GM18858 (cell line): ENCODE measurements around the gene HOXC10.

Experiments
- ATAC-seq: cut with Tn5 transposase; IDR thresholded peaks from one replicate; pipeline ENCODE4 v1.9.1; 2021; ENCODE audit not compliant: unreplicated experiment

HOXC10 gene

DNA sequence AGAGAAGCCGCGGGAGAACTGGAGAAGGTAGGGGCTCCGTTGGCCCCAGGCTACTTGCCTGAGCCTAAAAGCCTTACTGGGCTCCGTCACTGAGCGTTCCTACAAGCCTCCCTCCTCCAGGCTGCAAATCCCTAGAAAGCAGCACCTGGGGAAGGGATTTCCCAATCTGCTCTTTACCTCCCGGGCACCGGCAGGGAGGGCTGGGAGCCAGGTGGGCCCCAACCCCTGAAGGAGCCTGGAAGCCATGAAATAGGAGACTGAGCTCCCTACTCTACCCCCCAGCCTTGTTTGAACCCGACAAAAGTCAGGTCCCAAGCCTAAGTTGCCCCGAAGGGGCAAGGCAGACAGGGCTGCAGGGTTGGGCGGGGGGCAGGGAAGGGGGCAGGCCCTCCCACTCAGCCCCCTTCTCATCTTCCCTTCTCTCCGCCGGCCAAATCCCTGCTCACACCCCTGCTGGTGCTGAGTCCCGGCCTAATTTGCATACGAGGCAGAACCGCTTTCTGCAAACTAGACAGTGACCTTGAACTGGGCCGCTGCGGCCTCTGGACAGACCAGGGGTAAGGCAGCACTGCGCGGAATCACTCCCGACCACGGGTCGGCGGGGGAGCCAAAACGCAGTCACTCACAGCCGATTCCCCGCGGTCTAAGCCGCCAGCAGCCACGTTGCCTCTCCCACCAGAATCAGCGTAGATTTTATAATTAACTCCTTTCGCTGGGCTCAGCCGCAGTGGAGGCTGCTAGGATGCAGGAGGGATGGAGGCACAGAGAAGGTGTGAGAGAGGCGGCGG is 34.0 kb upstream of the HOXC10 start:
- no peak for ATAC-seq

DNA sequence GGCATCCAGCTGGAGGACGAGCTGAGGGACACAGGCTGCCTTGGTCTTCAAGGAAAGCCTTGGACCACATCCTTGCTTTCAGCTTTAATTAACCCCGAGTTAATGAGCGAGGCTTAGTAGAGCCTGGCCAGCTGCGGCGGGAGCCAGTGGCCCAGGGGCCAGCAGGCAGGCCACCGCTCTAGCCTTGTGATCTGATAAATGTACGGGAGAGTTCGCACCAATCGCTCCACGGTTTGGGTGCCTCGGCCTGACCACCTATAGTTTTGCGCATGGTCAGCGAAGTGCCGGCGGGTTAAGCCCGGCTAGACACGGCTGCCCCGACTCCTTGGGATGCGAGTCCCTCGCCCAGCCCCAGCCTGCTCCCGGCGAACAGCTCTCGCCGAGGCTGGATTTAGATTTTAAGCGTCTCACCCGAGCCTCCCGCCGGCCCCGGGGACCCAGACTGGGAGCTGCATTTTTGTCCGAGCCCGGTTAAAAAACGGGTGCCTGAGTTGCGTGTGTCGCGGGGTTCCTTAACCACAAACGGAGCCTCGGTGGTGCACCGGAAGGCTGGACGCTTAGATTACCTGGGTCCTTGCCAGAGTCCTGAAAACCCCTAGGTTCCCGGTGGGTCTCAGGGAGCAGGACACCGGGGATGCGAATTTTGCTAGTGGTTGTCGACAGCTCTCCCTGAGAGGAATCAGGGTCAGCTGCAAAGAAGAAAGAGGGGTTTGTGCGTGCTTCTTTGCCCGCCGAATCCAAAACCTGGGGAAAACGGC is 33.2 kb upstream of the HOXC10 start:
- no peak for ATAC-seq

DNA sequence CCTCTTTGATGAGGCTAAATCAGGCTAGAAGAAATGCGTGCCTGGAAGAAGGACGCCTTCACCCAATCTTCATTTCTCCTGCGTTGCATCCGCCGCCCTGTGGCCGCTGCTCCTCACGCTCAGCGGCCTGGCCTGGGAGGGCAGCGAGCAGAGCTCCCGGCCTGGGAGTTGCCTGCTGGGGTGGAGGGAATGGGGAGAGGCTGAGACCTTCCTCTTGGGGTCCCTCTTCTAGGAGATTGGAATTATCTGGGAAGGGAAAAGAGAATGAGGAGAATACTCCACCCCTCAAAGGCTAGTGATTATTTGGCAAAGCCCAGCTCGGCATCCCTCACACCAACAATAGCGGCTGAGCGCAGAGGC is 32.6 kb upstream of the HOXC10 start:
- ATAC-seq, result no peak

DNA sequence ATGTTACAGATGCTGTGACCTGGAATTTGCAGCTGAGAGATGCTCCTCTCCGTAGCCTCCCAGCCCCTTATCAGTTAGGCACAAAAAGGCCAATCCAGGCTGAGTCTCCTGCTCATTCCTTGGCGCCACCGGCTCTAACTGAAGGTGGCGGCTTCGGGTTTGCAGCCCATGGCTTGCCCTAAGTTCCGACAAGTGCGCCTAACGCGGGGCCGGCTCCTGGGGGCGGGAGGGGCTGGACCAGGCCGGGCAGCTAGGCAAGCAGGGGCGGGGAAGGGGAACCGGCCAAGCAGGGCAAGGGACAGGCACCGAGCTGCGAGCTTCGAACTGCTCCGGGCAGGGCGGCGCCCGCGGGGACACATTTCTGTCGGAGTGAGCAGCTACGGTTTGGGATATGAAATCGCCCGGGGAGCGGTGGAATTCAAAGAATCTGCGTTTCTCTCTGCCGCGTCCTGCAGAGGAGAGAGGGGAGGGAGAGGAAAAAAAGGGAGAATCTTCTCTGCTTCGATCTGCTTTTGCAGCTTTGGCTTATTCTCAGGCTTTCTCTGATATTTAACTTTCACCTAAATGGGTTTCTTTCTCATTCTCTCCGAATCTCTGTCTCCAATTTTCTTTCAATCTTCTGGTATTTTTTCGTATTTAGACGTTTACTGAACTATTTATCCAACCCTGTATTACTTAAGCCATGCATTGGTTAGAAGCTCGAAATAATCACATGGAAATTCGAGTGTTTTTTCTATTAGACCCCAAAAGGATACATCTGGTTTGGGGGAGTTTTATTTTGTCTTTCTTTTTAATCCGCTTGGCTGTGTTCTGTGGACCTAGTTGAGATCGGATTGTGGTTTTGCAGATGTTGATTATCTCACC is 31.8 kb upstream of the HOXC10 start:
- ATAC-seq, result no peak

DNA sequence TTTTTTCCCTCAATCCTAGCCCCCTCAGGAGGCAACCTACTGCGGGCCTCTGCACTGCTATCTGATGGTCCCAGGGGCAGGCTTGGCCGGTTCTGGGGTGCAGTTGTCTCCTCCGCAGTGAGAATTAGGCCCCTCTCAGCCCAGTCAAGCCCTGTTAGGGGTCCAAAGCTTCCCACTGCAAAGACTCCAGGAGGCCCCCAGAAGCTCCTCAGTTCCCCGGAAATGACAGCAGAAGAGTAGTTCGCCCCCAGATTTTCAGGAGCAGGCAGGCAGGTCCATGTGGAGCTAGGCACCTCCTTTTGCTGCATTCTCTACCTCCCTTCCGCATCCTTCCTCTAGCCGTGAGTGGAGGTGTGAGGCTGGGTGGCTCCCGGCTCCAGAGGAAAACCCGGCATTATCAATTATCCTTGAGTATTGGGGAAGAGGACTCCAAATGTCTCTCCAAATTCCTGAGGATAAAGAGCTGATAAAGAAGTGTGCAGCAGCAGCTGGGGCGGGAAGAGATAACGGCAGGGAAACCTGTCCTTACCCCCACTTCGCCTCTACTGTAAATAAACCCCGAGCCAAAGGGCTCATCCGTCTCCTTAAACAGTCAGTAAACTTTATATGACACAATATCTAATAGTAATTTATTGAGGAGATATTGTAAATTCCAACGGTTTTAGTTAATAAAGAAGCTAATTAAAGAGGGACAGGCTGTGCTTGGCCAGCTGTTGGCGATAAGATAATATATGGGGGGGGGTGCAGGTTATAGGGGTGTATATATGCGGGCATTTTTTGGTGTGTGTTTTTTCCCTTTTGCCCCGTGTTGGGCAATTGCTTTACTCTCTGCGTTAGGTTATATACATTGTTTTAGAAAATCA is 30.9 kb upstream of the HOXC10 start:
- no peak for ATAC-seq

DNA sequence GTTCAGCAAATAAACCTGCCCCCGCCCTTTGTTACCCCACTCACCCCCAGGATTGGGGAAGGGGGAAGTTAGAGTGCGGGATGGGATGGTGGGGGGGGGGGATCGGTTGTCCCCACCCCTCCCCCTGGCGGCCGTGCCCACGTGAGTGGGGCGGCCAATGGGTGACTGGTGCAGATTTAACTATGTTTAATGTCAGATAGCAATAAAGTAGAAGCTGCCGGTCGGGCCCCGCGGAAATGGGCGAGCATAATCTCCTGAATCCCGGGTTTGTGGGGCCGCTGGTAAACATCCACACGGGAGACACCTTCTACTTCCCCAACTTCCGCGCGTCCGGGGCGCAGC is 30.3 kb upstream of the HOXC10 start, which contains the start of gene HOXC12:
TSS of gene HOXC12 (plus strand) at position 210 of the 342 bp plus-strand sequence. CDS start at position 237, 27 bp downstream.
- no peak for ATAC-seq

DNA sequence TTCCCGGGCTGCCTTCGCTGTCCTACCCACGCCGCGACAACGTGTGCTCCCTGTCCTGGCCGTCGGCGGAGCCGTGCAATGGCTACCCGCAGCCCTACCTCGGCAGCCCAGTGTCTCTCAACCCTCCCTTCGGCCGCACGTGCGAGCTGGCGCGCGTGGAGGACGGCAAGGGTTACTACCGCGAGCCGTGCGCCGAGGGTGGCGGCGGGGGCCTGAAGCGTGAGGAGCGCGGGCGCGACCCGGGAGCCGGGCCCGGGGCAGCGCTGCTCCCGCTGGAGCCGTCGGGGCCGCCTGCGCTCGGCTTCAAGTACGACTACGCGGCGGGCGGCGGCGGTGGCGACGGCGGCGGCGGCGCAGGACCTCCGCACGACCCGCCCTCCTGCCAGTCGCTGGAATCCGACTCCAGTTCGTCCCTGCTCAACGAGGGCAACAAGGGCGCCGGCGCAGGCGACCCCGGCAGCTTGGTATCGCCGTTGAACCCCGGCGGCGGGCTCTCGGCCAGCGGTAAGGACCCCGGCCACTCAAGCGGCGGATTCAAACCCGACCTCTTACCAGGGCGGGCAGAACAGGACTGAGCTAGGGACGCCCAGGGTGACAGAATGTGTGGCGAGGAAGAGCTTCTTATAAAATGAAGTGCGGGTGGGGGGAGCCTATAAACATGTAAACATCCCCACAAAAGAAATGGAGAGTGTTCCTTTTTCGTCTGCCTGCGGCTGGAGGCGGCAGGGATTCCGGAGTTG is 29.7 kb upstream of the HOXC10 start:
- ATAC-seq, result no peak

DNA sequence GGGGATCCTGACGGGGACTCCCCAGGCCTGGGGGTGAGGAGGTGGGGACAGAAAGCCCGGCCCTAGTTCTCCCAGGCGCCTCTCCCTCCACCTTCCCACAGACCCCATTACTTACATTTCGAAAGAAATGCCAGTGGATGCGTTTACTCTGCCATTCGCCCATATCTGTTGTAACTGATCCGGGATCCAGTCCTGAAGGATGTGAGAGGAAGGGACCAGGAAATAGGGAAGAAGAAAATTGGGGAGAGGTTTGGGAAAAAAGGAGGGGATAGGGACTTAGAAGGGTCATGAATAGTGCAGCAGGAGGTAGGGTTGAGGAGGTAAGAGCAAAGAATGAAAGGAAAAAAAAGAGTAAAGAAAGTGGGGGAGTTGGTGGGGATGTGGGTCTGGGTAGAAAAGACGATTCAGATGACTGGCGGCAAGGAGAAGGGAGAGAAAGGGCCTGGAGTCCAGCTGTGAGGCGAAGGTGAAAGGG is 29.1 kb upstream of the HOXC10 start:
- ATAC-seq, result no peak

DNA sequence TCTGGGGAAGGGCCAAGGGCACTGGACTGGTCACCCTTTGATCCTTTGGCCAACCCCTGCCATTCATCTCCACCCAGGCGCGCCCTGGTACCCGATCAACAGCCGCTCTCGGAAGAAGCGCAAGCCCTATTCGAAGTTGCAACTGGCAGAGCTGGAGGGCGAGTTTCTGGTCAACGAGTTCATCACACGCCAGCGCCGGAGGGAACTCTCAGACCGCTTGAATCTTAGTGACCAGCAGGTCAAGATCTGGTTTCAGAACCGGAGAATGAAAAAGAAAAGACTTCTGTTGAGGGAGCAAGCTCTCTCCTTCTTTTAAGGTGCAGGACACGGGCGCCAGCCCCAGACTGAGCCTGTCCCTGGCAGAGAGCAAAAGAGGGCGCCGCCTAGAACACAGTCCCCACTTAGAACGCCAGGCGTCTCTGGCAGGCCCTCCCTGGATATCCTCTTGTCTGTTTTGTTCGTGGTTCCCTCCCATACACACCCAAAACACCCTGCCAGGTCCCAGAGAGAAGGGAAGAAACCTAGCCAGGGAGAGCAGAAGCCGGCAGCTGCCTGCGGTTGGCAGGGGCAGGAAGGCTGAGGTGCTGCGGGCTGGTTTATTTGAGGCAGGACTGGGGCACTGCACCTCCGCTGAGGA is 28.6 kb upstream of the HOXC10 start:
- no peak for ATAC-seq

DNA sequence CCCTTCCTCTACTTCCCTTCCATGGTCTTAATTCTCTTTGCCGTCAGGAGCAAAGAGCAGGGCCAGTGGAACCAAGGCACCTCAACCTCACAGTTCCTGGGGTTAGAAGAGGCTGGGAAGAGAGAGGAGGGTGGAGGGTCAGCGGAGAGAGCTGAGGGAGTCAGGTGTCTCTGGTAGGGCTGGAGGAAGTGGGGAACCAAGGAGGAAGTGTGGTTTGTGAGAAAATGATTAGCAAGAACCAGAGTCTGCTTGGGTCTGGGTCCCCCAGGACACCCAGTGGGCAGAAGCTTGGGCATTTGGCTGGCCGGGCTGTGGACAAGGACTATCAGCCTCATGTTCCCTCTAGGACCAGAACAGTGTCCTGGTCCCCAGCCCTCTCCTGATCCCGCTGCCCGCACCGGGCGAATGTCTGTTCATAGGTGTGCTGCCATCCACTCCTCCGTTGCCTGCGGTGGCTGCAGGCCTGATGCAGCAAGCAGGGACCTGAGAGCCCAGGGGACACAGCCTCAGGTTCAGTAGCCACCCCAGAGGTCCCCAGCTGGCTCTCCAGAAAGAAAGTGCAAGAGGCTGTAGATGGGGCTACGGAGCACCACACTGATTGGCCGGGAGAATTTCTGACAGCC is 27.9 kb upstream of the HOXC10 start:
- no peak for ATAC-seq

DNA sequence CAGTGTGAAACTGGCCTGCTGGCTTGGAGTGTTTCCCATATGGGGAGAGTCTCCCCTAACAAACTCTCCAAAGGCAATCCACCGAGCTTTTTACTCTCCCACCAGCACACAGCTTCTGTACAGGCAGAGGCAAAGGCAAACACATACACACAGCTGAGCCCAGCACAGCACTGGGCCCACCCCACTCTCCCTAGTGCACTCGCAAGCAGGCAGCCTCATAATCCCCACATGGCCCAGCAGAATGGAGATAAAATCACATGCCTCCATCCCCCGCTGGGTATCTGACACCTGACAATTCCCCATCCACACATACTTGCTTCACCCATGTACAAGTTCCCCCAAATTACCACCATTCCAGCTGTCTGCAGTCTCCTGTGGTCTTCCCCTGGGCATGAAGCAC is 26.8 kb upstream of the HOXC10 start:
- no peak for ATAC-seq

DNA sequence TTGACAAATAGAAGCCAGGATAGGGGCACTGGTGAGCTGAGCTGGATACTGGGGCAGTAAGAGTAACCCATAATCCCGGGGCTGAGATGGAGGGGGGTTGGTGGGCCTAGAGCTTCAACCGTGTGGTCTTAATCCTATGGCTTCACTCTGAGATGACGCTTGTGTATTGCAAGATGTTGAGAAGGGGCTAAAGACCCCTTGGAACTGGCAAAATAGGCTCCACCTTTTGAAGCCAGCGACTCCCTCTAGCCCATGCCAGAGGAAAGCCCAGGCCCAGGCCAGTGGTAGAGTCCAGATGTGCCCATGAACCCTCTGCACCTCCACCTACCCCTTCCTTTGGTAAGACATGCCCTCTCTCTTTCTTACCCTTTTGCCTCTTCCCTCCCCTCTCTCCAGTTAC is 25.6 kb upstream of the HOXC10 start:
- ATAC-seq, result no peak

DNA sequence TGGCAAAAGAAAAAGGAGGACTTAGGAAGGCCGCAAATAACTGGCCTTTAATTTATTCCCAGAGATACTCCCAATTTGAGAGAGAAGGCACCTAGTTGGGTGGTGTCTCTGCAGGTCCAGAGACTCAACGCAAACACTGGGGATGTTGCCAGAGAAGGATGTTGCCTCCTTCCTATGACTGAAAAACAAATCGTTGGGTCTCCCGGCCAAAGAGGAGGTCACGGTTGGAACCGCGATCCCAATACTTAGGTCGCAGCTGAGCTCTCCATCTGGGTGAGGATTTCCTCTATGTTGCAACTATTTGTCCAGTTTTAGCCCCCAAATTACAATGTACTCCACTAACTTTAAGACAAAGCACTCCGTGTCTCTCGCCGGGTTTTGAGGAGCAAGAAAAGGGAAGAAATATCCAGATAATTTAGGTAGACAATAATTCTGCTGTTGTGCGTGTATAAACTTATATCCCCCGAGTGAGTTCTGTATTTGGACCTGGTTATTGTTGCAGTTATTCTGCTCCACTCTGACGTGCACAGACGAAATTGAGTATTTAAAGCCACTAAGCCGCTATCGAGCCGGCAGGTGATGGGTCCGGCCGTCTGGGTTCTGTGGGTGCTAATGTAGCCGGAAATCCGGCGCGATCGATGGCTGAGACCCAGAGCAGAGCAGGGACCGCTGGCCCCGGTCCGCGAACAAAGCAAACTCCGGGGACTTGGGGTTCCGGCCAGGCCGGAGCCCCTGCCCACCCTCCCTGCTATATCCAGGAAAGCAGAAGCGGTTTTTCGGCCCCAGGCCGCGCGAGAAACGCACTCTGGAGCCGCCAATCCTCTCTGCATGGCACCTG is 24.5 kb upstream of the HOXC10 start:
- ATAC-seq, result no peak

DNA sequence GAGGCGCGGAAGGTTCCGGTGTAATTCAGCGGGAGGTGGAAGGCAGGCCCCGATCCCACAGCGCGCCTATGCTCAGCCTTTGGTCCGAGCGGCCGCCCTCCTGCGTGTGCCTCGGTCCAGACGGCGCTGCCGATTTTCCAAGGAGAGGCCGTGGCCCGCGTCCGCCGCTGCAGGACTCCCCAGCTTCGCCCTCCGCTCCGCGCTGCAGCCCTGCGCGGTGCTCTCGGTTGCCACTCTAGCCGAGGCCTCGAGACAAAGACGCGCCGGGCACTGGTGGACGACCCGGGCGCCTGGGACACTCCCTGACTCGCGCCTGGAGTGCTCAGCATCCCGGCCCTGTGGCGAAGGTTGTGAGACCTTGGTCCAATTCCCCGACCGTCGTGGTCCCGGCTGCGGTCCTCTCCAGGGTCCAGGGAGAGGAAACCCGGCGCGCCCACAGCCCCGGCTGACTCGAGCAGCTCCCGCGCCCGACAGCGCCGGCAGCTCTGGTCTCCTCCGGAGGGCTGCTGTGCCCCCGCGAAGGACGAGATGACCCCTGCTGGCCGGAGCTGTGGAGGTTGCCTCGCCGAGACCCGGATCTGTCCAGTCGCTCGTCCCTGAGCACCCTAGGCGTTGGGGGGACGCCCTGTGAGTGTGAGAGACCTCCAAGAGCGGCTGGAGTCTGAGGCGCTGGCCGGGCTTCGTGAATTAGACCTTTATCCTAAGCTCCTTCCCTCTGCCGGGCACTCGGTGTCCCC is 23.8 kb upstream of the HOXC10 start:
- ATAC-seq, result no peak

DNA sequence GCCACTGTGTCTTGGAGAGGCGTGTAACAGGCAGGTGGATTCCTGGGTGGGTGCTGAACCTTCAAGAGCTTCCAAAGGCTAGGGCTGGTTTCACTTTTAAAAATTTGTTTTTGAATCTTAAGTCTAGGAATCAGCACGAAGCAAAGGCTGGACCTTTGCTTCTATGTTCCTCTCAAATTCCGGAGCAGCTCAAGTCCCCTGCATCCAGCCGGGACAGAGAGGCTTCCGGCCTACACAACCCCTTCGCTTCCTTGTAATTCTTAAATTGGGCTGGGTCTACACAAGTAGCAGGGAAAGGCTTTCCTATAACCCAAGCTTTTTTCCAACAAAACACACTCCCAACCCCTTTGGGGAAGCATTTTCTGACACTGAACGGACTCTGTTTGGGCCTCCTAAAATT is 21.9 kb upstream of the HOXC10 start:
- ATAC-seq, result no peak

DNA sequence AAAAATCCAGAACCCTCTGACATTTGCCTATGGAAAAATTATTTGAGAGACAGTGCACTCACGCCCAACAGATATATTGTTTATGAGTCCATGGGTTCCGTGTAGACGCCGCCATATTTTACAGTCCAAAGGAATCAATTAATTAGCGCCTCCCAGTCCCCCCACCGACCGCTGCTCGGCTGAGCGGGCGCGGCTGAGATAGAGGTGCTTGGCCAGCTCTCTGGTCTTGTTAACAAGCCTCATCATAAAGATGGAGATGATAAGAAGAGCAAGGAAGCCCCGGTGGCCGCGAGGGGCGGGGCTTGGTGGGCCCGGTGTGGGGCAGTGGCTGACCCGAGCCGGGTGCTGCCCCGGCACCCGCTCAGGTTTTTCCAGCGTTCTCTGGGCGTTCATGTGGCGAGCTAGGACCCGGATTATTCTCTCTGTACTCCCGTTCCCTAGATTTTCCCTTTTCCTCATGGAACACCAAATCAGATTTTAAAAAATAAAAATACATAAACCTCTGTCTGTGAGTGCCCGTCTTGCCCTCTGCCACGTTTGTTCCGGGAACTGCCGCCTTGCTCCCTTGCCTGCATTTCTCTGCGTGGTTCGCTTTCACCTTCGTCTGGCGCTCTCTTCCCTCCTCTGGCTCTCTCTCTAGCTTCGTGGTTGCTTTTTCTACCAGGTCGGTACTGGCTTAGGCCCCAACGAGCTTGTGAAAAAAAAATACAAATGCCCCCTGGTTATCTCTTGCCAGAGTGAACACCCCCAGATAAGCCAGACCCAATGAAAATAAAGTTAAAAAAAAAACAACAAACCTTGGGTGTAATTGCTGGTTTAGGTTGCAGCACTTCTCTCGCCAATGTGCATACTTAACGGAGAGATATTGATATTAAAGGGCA is 21.3 kb upstream of the HOXC10 start:
- no peak for ATAC-seq
